GM19023 (cell line): Measurements from ENCODE around the gene PITPNM1.
"Not testable (repeated sequence)": the region's sequence is repeated elsewhere in the genome, so short reads cannot be mapped to it uniquely, and the experiment has no call there.

Experiments
- ATAC-seq: cut with Tn5 transposase; IDR thresholded peaks from one replicate; pipeline ENCODE4 v1.9.1; 2021; ENCODE audit warnings: mild to moderate bottlenecking, moderate library complexity; ENCODE audit not compliant: unreplicated experiment

The PITPNM1 gene

GRCh38 chr11:67491276-67492068 is 13.7 kb downstream of the PITPNM1 start:
- no peak for ATAC-seq

GRCh38 chr11:67490727-67491065 is 14.5 kb downstream of the PITPNM1 start:
- no peak for ATAC-seq

GRCh38 chr11:67489885-67490726 is 15.1 kb downstream of the PITPNM1 start:
- ATAC-seq: no peak

GRCh38 chr11:67489203-67489884 is 15.8 kb downstream of the PITPNM1 start:
- no peak for ATAC-seq

- no peak for ATAC-seq
Measured at GRCh38 chr11:67486481-67487195, 18.5 kb downstream of the PITPNM1 start.

- not testable (repeated sequence) for ATAC-seq
Measured at GRCh38 chr11:67485873-67486361, 19.2 kb downstream of the PITPNM1 start.

- ATAC-seq: no peak
Measured at GRCh38 chr11:67484847-67485311, 20.3 kb downstream of the PITPNM1 start.

- ATAC-seq: no peak
Measured at GRCh38 chr11:67483831-67484665, 21.1 kb downstream of the PITPNM1 start.

- ATAC-seq: peak; percentile 70
Measured at GRCh38 chr11:67482827-67483798, 22.1 kb downstream of the PITPNM1 start, which contains the start of gene AIP. TSS of gene AIP (plus strand) at chr11:67483026. CDS start at chr11:67483159, 133 bp downstream.

- ATAC-seq: no peak
Measured at GRCh38 chr11:67482275-67482826, 22.8 kb downstream of the PITPNM1 start.

GRCh38 chr11:67477344-67478050 is 27.7 kb downstream of the PITPNM1 start:
- not testable (repeated sequence) for ATAC-seq

GRCh38 chr11:67476692-67477091 is 28.5 kb downstream of the PITPNM1 start:
- not testable (repeated sequence) for ATAC-seq

GRCh38 chr11:67472882-67473281 is 32.3 kb downstream of the PITPNM1 start:
- ATAC-seq: no peak

GRCh38 chr11:67470337-67471002 is 34.7 kb downstream of the PITPNM1 start:
- no peak for ATAC-seq

GRCh38 chr11:67469508-67469811 is 35.7 kb downstream of the PITPNM1 start:
- no peak for ATAC-seq

GRCh38 chr11:67468759-67469507 is 36.2 kb downstream of the PITPNM1 start, which contains the start of gene TMEM134:
TSS of gene TMEM134 (minus strand) at chr11:67469251. CDS start at chr11:67469192, 59 bp downstream.
- peak; percentile 72 for ATAC-seq
